HCT116 (cell line): ENCODE results near the gene PCAT6. TPM values are rescaled to one million over a fixed set of nuclear protein-coding genes. Genes with fewer than 3 reads are reported as not detected.

ENCODE experiments used
- ATAC-seq: fragments of 200-7000 bp; cut with Tn5 transposase; 2 replicates; pipeline ENCODE4 v1.9.1; 2020; ENCODE audit warnings: mild to moderate bottlenecking, moderate library complexity
- BruUV-seq: library from RNA; stranded (reverse); fragments of 400-500 nt; replicated peaks from 2 replicates; lab custom pipeline; 2021; lab: Mats Ljungman, UMichigan
- CTCF ChIA-PET: fragments of 300-600 bp; sonication (Branson Sonifier 250); formaldehyde crosslinking; loops from one replicate; lab custom pipeline; 2021; ENCODE audit warnings: antibody characterized with exemption; lab: Charles Lee
- POLR2A ChIA-PET: fragments of 300-600, 350-600 bp; sonication (Branson Sonifier 250); formaldehyde crosslinking; loops from one replicate; lab custom pipeline; 2021; ENCODE audit warnings: antibody characterized with exemption; lab: Charles Lee
- RAD21 ChIA-PET, 2 experiments: fragments of 300-600 bp; sonication (Branson Sonifier 250); formaldehyde crosslinking; loops; one replicate each; lab custom pipeline; 2023; ENCODE audit warnings: low total read pairs in 2 of 2; ENCODE audit not compliant: uncharacterized antibody in 2 of 2, unreplicated experiment in 2 of 2, low non-redundant PET in 1 of 2; lab: Charles Lee
- DNase-seq: peaks from one replicate; pipeline ENCODE4 v3.0.0-alpha.2; 2010; ENCODE audit warnings: low read depth, low spot score
- H2AFZ ChIP-seq: fragments of 200-600 bp; shearing (Covaris generic), sonication (generic); 2 replicates; pipeline ENCODE4 v1.6.1; 2017; ENCODE audit warnings: low read depth, mixed run types, mixed read lengths, antibody characterized with exemption, low read length; ENCODE audit not compliant: poor library complexity, severe bottlenecking
- H3K27ac ChIP-seq: 2 replicates; pipeline ENCODE4 v1.5.1; 2012; ENCODE audit warnings: low read depth, low read length
- H3K27me3 ChIP-seq: fragments of 200-600 bp; sonication (generic); 2 replicates; pipeline ENCODE4 v1.6.1; 2016; ENCODE audit warnings: mixed run types, low read length, mixed read lengths; ENCODE audit not compliant: insufficient read depth
- H3K36me3 ChIP-seq, 2 experiments: fragments of 200-500 bp in 1 of 2; fragments of 200-600 bp in 1 of 2; sonication (Bioruptor generic) in 1 of 2; sonication (generic) in 1 of 2; 2 replicates each; pipeline versions ENCODE4 v1.5.1 to v1.6.1; 2014 to 2016; ENCODE audit warnings: low read length in 2 of 2, inconsistent platforms in 1 of 2, mixed read lengths in 1 of 2, mixed run types in 1 of 2; ENCODE audit not compliant: insufficient read depth in 2 of 2, control insufficient read depth in 1 of 2
- H3K4me1 ChIP-seq, 2 experiments: fragments of 200-600 bp in 1 of 2; sonication (generic) in 1 of 2; 2 replicates each; pipeline versions ENCODE4 v1.5.1 to v1.6.1; 2012 to 2017; ENCODE audit warnings: low read length in 2 of 2, inconsistent platforms in 1 of 2, mild to moderate bottlenecking in 1 of 2, mixed read lengths in 1 of 2, mixed run types in 1 of 2, moderate library complexity in 1 of 2; ENCODE audit not compliant: insufficient read depth in 2 of 2, control insufficient read depth in 1 of 2
- H3K4me2 ChIP-seq: fragments of 200-600 bp; sonication (generic); 2 replicates; pipeline ENCODE4 v1.6.1; 2017; ENCODE audit warnings: mixed run types, low read length, mixed read lengths
- H3K4me3 ChIP-seq, 2 experiments: fragments of 200-600 bp in 1 of 2; sonication (generic) in 1 of 2; replicated peaks in 1 of 2; 2 replicates each; pipeline ENCODE4 v1.5.1; 2011 to 2016; ENCODE audit warnings: low read length in 2 of 2, control low read depth in 1 of 2, low read depth in 1 of 2, mild to moderate bottlenecking in 1 of 2, mixed read lengths in 1 of 2, mixed run types in 1 of 2
- H3K79me2 ChIP-seq: fragments of 200-600 bp; sonication (generic); 2 replicates; pipeline ENCODE4 v1.6.1; 2017; ENCODE audit warnings: mild to moderate bottlenecking, mixed run types, low read length, moderate library complexity, mixed read lengths; ENCODE audit not compliant: insufficient read depth
- H3K9ac ChIP-seq: fragments of 200-600 bp; sonication (generic); 2 replicates; pipeline ENCODE4 v1.6.1; 2016; ENCODE audit warnings: low read length, mixed read lengths
- H3K9me2 ChIP-seq: fragments of 200-600 bp; sonication (generic), shearing (Covaris generic); 2 replicates; pipeline ENCODE4 v1.6.1; 2017; ENCODE audit warnings: mixed run types, mild to moderate bottlenecking, moderate library complexity; ENCODE audit not compliant: insufficient read depth
- H3K9me3 ChIP-seq, 2 experiments: fragments of 200-500 bp in 1 of 2; fragments of 200-600 bp in 1 of 2; sonication (Bioruptor generic) in 1 of 2; sonication (generic) in 1 of 2; 2 replicates each; pipeline ENCODE4 v1.6.1; 2014 to 2017; ENCODE audit warnings: low read length in 2 of 2, mixed read lengths in 2 of 2, inconsistent platforms in 1 of 2, low read depth in 1 of 2, mild to moderate bottlenecking in 1 of 2, mixed run types in 1 of 2, moderate library complexity in 1 of 2; ENCODE audit not compliant: control insufficient read depth in 1 of 2, insufficient read depth in 1 of 2
- H4K20me1 ChIP-seq: fragments of 200-600 bp; sonication (generic), shearing (Covaris generic); 2 replicates; pipeline ENCODE4 v1.6.1; 2017; ENCODE audit warnings: mixed run types, mild to moderate bottlenecking, moderate library complexity; ENCODE audit not compliant: insufficient read depth
- CEBPB ChIP-seq: IDR thresholded peaks from 2 replicates; pipeline ENCODE4 v1.6.1; 2012; ENCODE audit warnings: low read depth
- EGR1 ChIP-seq: IDR thresholded peaks from 2 replicates; pipeline ENCODE4 v1.6.1; 2012; ENCODE audit warnings: low read depth
- ELF1 ChIP-seq: IDR thresholded peaks from 2 replicates; pipeline ENCODE4 v1.6.1; 2012; ENCODE audit warnings: low read depth, borderline replicate concordance
- EZH2 ChIP-seq: fragments of 200-600 bp; sonication (generic); IDR thresholded peaks from 2 replicates; pipeline ENCODE4 v1.6.1; 2017; ENCODE audit warnings: antibody characterized with exemption, mixed run types
- EZH2phosphoT487 ChIP-seq: fragments of 200-600 bp; IDR thresholded peaks from 2 replicates; pipeline ENCODE4 v1.6.1; 2018; ENCODE audit warnings: antibody characterized with exemption, borderline replicate concordance
- FOSL1 ChIP-seq: IDR thresholded peaks from 2 replicates; pipeline ENCODE4 v1.6.1; 2012; ENCODE audit warnings: low read depth
- JUND ChIP-seq: IDR thresholded peaks from 2 replicates; pipeline ENCODE4 v1.6.1; 2012
- POLR2A ChIP-seq: IDR thresholded peaks from 2 replicates; pipeline ENCODE4 v1.7.0; 2011; ENCODE audit warnings: borderline replicate concordance; ENCODE audit not compliant: insufficient read depth, insufficient read length; ENCODE audit errors: extremely low read depth
- POLR2AphosphoS5 ChIP-seq: IDR thresholded peaks from 2 replicates; pipeline ENCODE4 v1.6.1; 2011; ENCODE audit warnings: mild to moderate bottlenecking, low read depth, low read length, moderate library complexity
- SIN3A ChIP-seq: IDR thresholded peaks from 2 replicates; pipeline ENCODE4 v1.6.1; 2012; ENCODE audit warnings: low read depth
- SP1 ChIP-seq: IDR thresholded peaks from 2 replicates; pipeline ENCODE4 v1.6.1; 2012; ENCODE audit warnings: low read depth
- SRF ChIP-seq: IDR thresholded peaks from 2 replicates; pipeline ENCODE4 v1.6.1; 2012; ENCODE audit warnings: low read depth
- TCF7L2 ChIP-seq: IDR thresholded peaks from 2 replicates; pipeline ENCODE4 v1.7.0; 2011; ENCODE audit warnings: borderline replicate concordance, inconsistent platforms; ENCODE audit not compliant: insufficient read depth, insufficient read length; ENCODE audit errors: extremely low read depth
- ZFX ChIP-seq: fragments of 450-650 bp; IDR thresholded peaks from 2 replicates; pipeline ENCODE4 v1.6.1; 2017
- intact Hi-C: fragments of 100-400 bp; cut with micrococcal nuclease; formaldehyde crosslinking; loops from 2 replicates; pipeline ENCODE4 v1.10.0; 2022
- total RNA-seq: library from RNA; stranded (reverse); gene quantifications from one replicate; pipeline ENCODE4 v1.2.1, GENCODE V29; 2021; ENCODE audit not compliant: unreplicated experiment
- TF ChIP-seq, protein P1 (sequence below): IDR thresholded peaks from 2 replicates; pipeline ENCODE4 v1.6.1; 2011; ENCODE audit warnings: mild to moderate bottlenecking, low read length, moderate library complexity; ENCODE audit not compliant: insufficient replicate concordance; ENCODE audit errors: extremely low read depth
- TF ChIP-seq, protein P2 (sequence below): IDR thresholded peaks from 2 replicates; pipeline ENCODE4 v1.6.1; 2012
- TF ChIP-seq, protein P3 (sequence below): IDR thresholded peaks from 2 replicates; pipeline ENCODE4 v1.6.1; 2012

Gene PCAT6
- total RNA-seq, 1 experiment from 2014 or later = 1.9 TPM

DNA sequence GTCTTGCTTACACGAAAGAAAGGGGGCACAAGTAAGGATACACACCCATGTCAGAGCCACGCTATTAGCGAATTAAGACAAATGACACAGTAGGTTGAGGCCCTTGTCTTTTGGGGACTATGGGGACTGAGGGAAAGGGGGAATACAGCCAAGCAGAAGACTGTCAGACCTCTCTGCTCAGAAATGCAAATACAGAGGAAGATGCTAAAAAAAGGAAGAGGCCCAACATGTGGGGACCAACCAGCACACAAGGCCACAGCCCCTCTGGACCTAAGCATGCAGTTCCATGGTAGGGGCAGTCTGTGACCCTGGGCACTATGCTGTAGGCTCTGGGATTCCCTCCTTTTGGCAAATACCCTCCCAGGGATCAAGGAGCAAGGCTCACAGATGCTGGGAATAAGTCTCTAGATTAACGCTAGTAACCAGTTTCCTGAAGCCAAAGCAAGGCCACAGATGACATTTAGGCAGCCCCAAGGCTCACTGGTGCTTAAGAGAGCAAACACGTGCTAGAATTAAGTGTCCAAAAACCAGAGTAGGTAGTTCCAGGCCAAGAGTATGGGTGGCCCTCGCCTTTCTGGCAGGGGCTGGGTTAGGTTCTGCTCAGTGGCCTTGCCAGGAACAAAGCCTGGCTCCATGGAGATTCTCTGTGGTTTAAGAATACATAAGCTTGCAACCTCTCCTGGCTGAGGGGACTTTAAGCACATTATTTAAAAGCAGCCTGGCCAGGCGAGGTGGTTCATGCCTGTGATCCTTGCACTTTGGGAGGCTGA, 40.0 kb downstream of the PCAT6 start:
- H3K27ac ChIP-seq = no peak overlapping the region
- H2AFZ ChIP-seq = no peak overlapping the region
- ChIA-PET RAD21 (interaction anchor here in 1 of 2 experiments (0.7 kb wide), 1 partner anchor 93 kb away, joined by 3 read pairs; no protein-coding TSS in a partner anchor), POLR2A (no interaction called here), CTCF (no interaction called here)
- H3K4me2 ChIP-seq = no peak overlapping the region
- peaks cover 0 to 4% of the 10 kb centered on the region in 2 experiments; a peak in 2 of 4 replicates for H3K4me1 ChIP-seq
- DNase-seq = no peak
- H4K20me1 ChIP-seq = no peaks in the 10 kb centered on the region
- H3K27me3 ChIP-seq = no peaks in the 10 kb centered on the region
- no peak overlapping the region for H3K4me3 ChIP-seq
- intact Hi-C loops = loop anchor here (5.0 kb wide), 2 partner anchors 38 to 98 kb away; partner anchors contain the start of gene PCAT6
- TF ChIP-seq ZFX = no peak
- TF ChIP-seq FOSL1 = no peak
- TF ChIP-seq SRF = no peak
- no peak for TF ChIP-seq TCF7L2
- TF ChIP-seq EGR1 = no peak
- TF ChIP-seq, all 23 proteins: peak for 0
- ATAC-seq = no peak
- Histone ChIP-seq H3K9ac (no peak overlapping the region), H3K9me3 (no peaks in the 10 kb centered on the region), H3K36me3 (no peaks in the 10 kb centered on the region), H3K79me2 (no peaks in the 10 kb centered on the region), H3K9me2 (no peaks in the 10 kb centered on the region)
- BruUV-seq = no TSS peak

DNA sequence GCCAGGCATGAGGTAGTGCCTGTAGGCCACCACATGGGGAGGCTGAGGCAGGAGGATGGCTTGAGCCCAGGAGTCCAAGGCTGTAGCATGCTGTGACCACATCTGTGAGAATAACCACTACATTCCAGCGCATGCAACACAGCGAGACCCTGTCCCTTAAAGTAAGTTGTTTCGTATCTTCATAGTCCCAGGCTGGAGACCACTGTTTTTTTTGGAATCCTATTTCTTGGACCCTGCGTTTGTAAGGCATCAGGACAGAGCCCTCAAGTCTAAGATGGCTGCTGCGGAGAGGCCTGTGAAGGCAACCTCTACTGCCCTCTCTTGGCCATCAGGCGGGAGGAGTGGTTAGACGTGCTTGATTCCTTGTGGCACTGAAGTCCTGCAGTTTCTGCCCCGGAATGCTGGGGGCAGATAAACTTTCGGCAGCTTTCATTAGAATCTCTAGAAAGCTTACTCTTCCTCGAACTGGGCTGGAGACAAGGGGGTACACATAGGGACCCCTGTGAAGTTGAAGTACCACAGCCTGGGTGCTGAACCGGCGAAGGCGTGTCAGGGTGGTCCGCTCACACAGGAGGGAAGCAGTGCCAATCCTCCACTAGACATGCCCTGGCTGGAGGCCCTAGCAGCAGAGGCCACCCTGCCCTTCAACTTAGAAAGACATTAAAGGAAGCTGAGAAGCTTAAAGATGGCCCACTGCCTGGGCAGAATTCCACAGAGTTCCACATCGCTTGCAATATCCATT, 41.6 kb downstream of the PCAT6 start:
- Histone ChIP-seq H3K4me1 (peaks cover 0 to 4% of the 10 kb centered on the region in 2 experiments; a peak in 2 of 4 replicates), H3K79me2 (no peaks in the 10 kb centered on the region), H3K9me3 (no peaks in the 10 kb centered on the region), H3K36me3 (no peaks in the 10 kb centered on the region), H3K4me3 (no peak overlapping the region), H4K20me1 (no peaks in the 10 kb centered on the region), H3K9me2 (no peaks in the 10 kb centered on the region), H3K27me3 (no peaks in the 10 kb centered on the region), H3K9ac (no peak overlapping the region), H3K4me2 (peak overlapping the region; percentile 20; the same call in 1 of the 2 replicates), H3K27ac (no peak overlapping the region), H2AFZ (peak overlapping the region; percentile 96)
- no TSS peak for BruUV-seq
- intact Hi-C loops = loop anchor here (5.0 kb wide), 2 partner anchors 40 to 100 kb away; partner anchors contain the start of gene PCAT6
- ChIA-PET CTCF (interaction anchor here (1.6 kb wide), 1 partner anchor 9 kb away, joined by 7 read pairs; no protein-coding TSS in a partner anchor), POLR2A (no interaction called here), RAD21 (no interaction called here)
- DNase-seq = peak; percentile 70
- ATAC-seq = peak; percentile 99
- TF ChIP-seq ELF1 (no peak), JUND (no peak), SIN3A (no peak), POLR2AphosphoS5 (no peak), SP1 (no peak), EZH2phosphoT487 (no peak), EZH2 (no peak), CEBPB (no peak), POLR2A (no peak), ZFX (no peak), TCF7L2 (no peak)
- TF ChIP-seq, protein P1, sequence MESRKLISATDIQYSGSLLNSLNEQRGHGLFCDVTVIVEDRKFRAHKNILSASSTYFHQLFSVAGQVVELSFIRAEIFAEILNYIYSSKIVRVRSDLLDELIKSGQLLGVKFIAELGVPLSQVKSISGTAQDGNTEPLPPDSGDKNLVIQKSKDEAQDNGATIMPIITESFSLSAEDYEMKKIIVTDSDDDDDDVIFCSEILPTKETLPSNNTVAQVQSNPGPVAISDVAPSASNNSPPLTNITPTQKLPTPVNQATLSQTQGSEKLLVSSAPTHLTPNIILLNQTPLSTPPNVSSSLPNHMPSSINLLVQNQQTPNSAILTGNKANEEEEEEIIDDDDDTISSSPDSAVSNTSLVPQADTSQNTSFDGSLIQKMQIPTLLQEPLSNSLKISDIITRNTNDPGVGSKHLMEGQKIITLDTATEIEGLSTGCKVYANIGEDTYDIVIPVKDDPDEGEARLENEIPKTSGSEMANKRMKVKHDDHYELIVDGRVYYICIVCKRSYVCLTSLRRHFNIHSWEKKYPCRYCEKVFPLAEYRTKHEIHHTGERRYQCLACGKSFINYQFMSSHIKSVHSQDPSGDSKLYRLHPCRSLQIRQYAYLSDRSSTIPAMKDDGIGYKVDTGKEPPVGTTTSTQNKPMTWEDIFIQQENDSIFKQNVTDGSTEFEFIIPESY = no peak
- TF ChIP-seq, protein P2, sequence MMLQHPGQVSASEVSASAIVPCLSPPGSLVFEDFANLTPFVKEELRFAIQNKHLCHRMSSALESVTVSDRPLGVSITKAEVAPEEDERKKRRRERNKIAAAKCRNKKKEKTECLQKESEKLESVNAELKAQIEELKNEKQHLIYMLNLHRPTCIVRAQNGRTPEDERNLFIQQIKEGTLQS = no peak
- TF ChIP-seq, protein P3, sequence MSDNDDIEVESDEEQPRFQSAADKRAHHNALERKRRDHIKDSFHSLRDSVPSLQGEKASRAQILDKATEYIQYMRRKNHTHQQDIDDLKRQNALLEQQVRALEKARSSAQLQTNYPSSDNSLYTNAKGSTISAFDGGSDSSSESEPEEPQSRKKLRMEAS = peak; percentile 38; the same call in 1 of the 2 replicates
